Daoy (cell line): Measurements from ENCODE around the gene ABTB1. TPM values are rescaled to one million over a fixed set of nuclear protein-coding genes. Genes with fewer than 3 reads are reported as not detected.
"Not testable (repeated sequence)": the region's sequence is repeated elsewhere in the genome, so short reads cannot be mapped to it uniquely, and the experiment has no call there.

Source experiments
- DNase-seq: peaks from one replicate; pipeline ENCODE4 v3.0.0-alpha.2; 2015; ENCODE audit warnings: low read depth
- total RNA-seq: library from RNA; depleted of rRNA; stranded (reverse); fragments of >200 nt; shearing (Covaris generic); gene quantifications from 2 replicates; pipeline ENCODE4 v1.2.3, GENCODE V29; 2014

Gene ABTB1
- total RNA-seq, 1 experiment from 2014 or later = 2.4 TPM

GRCh38 chr3:127702151-127702578 lies 29.4 kb downstream of the ABTB1 start:
- no peak for DNase-seq

DNA sequence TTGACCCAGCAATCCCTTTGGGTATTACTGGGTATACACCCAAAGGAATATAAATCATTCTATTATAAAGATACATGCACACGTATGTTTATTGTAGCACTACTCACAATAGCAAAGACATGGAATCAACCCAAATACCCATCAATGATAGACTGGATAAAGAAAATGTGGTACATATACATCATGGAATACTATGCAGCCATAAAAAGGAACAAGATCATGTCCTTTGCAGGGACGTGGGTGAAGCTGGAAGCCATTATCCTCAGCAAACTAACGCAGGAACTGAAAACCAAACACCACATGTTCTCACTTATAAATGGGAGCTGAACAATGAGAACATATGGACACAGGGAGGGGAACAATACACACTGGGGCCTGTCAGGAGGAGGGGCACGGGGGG lies 32.1 kb downstream of the ABTB1 start:
- DNase-seq = not testable (repeated sequence)

DNA sequence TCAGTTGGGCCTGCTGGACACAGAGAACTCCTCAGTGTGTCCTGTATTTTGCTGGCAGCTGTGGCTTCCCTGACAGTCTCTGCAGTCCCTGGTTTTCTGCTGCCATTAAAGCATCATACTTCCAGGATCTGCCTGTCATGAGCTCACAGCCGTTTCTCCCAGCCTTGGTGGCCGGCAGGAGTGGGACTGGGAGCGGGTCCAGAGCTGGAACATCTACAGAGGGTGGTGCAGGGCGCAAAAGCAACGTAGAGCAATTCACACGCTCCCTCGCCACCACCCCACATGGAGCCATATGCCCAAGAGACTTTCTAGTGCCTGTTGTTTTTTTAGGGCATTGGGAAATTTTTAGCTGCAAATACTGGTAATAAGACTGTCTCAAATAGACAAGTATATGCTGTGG lies 33.6 kb downstream of the ABTB1 start:
- DNase-seq = no peak

DNA sequence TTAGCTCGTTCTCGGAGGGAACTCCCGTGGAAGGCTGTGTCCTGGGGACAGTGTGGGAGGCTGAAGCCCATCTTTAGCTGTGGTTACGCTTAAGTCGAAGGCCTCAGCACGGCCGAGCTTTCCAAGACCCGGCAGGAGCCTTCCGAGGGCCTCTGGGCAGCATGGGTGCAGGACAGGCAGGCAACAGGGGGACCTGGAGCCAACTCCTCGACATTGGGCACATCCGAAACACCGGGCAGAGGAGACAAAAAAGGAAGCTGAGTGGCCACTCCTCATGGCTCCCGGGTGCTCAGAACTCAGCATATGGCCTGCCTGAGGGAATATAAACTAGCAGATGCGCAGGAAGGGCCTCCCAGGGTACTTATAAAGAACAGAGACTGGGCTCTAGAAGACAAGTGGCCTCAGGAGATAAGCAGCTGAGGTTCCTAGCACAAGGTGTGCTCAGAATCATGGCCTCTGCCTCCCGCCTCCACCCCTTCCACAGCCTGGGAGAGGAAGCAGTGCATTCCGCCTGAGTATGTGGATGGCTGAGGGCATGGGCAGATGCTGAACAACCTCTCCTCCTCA lies 34.1 kb downstream of the ABTB1 start:
- no peak for DNase-seq

GRCh38 chr3:127707851-127708411 lies 35.2 kb downstream of the ABTB1 start:
- no peak for DNase-seq

DNA sequence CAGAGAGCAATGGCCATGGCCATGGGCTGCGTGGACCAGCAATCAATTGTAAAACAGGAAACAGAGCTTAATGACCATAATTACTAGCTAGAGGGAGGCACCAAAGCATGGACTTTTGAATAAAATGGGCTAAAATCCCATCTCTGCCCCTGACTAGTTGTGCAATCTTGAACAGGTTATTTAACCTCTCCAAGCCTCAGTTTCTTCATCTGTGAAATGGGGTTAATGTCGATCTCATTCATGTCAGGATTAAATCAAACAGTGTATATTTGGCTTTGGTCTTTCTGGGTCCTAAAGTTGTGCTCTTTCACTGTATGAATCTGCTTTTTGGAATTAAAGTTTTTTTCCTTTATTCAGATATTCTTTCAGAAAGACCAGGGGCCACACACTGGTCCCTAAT lies 36.1 kb downstream of the ABTB1 start:
- no peak for DNase-seq

- no peak for DNase-seq
Measured at GRCh38 chr3:127709320-127710060, 36.7 kb downstream of the ABTB1 start.

GRCh38 chr3:127710155-127710941 lies 37.6 kb downstream of the ABTB1 start:
- peak; percentile 66 for DNase-seq

GRCh38 chr3:127711021-127711695 lies 38.4 kb downstream of the ABTB1 start:
- DNase-seq = no peak

DNA sequence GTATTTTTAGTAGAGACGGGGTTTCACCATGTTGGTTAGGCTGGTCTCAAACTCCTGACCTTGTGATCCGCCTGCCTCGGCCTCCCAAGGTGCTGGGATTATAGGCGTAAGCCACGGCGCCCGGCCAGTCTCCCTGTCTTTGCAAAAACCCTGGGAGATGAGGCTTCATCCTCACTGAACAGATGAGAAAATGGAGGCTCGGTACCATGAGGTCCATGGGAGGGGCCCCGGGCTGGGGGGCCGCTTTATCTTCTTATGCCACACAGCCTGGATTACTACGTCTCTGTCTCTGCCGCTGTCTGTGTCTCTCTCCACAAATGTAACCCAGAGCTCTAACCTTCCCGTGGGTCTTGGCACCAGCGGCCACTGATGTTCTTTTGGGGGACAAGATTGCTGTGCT lies 39.1 kb downstream of the ABTB1 start:
- DNase-seq = no peak

DNA sequence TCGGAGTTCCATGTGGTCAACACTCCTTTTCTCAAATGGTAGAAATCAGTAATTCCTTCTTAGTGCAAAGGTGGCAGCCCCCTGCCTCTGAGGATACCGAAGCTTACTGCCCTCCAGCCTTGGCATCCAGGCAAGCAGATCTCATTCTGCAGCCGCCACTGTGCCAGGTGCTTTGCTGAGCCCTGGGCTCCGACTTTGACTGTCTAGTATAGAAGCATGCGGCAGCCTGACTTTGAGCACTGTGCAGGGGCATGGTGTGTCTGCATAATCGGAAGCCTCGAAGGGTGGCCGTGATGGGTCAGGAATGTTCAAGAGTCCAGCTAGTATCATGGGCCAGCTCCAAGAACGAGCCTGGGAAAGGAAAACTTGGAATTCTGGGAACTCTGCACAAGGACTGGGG lies 39.7 kb downstream of the ABTB1 start:
- no peak for DNase-seq

DNA sequence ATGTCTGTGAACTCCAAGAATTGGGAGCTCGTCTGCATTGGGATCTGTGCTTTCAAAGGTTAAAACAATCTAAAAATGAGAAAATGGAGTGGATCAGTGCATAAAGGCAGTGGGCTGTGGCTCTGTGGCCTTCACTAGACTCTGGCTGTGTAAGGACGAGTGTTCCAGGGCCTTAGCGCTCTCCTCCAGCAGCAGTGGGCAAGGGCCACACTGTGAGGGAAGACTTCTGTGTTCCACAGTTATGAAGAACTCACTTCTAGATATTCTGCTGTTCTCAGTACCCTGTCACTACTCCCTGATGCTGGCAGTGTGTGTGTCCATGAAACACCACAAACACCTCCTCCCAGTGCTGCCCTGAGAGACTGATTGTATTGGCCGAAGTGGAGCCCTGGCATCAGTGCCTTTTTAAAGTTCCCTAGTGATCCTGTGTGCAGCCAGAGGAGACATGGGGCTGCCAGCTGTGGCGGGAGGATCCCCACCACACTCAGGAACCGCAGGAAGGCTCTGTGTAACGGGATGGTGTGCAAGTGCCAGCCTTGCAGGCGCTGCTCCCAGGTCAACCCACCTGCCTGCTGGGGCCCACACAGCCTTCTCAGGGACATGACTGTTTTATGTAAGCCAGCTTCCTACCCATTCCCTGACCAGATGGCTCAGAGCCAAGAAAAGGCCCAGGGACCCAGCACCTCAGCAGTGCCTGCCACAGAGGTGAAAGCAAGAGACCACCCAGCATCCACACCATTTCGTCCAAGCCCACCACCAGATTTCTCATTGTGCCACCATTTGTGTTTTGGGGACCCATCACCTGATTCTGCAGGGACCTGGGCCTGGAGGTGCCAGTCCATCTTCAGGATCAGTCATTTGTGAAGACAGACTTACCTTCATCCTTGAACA lies 40.4 kb downstream of the ABTB1 start:
- DNase-seq = no peak

GRCh38 chr3:127714125-127714571 lies 41.4 kb downstream of the ABTB1 start:
- DNase-seq = no peak

DNA sequence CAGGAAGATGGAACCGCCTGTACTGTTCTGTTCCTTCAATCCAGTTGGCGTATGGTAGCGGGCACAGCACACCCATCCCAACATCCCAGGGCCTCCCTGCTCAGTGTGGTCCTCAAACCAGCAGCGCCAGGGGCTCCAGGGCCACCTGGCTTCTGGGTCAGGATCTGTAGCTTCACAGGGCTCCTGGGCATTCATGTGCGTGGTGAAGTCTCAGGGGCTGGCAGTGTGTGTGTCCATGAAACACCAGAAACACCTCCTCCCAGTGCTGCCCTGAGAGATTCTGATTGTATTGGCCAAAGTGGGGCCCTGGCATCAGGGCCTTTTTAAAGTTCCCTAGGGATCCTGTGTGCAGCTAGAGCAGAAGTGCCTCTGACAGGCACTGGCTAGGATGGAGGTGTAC lies 42.1 kb downstream of the ABTB1 start:
- DNase-seq = no peak

GRCh38 chr3:127715532-127715931 lies 42.8 kb downstream of the ABTB1 start:
- no peak for DNase-seq

DNA sequence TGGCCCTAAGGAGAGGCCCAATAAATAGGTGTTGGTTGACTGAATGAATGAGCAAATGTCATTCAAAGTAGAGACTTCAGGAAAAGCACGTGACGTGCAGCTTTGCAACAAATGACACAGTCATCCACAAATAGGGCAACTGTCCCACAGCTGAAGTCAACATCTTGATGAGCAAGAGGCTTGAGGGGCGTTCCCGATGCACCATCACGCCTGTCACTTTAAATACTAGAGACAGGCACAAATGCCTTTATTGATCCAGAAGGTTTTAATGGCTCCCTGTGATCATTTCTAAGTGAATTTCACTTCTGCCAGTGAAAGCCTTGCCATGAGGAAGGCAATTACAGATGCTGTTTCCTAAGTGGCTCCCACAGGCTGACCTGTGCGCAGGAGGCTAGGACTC lies 43.6 kb downstream of the ABTB1 start:
- DNase-seq = no peak

DNA sequence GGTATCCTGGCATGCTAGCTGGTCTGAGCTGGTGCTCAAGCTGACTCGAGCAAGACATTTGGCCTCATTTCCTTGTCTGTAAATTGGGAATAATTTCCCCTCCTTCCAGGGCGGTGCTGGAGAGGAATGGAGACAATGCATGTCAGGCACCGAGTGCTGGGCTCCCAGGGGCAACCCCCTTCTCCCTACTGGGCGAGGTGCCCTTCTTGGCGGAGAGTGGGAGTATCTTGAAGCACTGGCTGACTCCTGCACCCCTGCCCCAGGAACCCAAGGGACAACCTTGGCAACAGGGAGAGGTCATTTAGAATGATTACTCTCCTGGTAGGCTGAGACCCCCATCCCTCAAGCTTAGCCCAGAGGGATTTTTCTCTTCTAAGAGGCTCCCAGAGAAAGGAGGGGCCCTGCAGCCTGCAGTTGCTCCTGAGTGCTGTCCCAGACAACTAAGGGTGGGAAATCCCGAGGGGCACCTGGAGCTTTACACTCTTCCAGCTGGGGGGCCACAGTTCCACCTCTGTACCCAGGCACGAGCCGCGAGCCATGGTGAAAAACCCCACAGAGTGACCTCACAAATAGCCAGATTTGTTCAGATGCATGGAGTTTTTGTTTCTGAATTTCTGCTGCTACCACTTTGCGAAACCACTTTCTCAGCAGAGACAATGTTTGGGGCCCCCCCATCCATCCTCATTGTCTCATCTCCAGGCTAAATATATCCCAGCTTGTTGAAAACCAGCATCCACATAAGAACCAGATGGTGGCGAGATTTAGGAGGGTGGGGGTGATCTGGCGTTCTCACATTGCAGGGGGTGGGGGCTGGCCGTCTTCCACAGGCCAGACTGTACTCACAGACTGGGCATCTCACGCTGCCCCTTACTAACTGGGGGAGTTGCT lies 44.8 kb downstream of the ABTB1 start:
- DNase-seq = no peak

DNA sequence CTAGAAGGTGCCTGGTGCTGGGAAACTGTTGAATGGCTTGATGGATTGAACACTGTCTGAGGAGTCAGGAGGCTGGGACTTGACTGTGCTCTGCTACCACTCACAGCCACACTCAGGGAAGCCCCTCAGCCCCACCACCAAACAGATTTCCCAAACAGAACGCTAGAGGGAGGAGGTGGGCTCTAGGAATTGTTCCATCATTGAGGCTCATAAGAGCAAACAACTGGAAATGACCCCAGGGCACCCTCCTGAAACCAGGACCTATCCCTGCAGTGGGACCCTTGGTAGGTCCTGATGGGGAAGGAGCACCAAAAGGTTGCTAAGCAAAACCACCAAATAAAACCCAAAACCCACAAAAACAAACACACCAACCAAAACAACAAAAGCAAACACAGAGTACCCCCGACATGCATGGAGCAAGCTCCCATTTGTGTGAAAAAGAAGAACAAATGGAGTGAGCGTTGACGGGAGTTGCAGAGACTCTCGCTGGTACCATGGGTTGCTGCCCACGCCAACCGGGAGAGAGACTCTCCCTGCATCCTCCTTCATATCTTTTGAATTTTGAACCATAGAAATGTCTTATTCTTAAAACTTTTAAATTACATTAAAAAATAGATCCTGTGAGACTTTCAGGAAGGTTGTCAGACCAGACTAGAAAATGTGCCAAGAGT lies 45.6 kb downstream of the ABTB1 start:
- no peak for DNase-seq

- DNase-seq = no peak
Measured at GRCh38 chr3:127718916-127719290, 46.2 kb downstream of the ABTB1 start.
